ENCODE results near the gene ZFP92.

The ZFP92 gene

DNA sequence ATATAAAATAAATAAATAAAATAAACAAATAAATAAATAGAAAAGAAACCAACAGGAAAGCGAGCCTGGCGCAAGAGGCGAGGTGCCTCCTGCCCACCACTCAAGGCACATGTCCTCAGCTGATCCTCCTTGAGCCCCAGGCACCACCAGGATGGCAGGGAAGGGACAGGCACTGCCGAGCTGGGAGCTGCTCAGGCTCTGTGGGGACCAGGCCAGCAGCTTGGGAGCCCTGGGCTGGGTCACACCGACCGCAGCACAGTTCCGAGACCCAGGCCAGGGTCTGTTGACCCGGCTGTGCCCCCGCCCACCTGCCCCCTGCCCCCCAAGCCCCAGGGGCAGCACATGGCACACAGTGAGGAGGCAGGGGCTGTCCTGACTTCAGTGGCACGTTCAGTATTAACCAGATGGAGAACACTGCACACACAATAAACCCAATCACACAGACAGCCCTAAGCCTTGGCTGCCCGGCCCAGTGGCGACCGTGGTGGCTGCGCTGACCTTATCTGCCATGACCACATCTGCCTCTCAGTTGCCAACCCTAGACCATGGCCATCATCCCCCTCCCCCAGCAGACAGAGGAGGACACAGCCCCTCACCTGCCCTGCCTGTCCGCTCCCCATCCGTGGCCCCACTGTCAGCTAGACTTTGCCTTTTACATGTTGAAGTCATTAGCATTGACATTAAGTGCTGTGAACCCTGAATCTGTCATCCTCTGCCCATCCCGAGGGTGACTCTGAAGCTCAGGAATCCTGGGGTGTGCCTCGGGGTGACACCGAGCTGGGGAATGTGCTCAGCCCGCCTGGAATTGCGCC is 37.5 kb downstream of the ZFP92 start:
- no peak for TF ChIP-seq SIN3A (IDR thresholded peaks at IDR 0.05; ENCODE audit: borderline replicate concordance, insufficient read depth, low read length)
- no peak for TF ChIP-seq TAF1 (IDR thresholded peaks at IDR 0.05; ENCODE audit: borderline replicate concordance, insufficient read depth, low read length)
- no peak for TF ChIP-seq FOXP2 (optimal IDR thresholded peaks at IDR 0.05; ENCODE audit: borderline replicate concordance, extremely low read depth, extremely low read length, insufficient read depth)
- TF ChIP-seq, protein P1, sequence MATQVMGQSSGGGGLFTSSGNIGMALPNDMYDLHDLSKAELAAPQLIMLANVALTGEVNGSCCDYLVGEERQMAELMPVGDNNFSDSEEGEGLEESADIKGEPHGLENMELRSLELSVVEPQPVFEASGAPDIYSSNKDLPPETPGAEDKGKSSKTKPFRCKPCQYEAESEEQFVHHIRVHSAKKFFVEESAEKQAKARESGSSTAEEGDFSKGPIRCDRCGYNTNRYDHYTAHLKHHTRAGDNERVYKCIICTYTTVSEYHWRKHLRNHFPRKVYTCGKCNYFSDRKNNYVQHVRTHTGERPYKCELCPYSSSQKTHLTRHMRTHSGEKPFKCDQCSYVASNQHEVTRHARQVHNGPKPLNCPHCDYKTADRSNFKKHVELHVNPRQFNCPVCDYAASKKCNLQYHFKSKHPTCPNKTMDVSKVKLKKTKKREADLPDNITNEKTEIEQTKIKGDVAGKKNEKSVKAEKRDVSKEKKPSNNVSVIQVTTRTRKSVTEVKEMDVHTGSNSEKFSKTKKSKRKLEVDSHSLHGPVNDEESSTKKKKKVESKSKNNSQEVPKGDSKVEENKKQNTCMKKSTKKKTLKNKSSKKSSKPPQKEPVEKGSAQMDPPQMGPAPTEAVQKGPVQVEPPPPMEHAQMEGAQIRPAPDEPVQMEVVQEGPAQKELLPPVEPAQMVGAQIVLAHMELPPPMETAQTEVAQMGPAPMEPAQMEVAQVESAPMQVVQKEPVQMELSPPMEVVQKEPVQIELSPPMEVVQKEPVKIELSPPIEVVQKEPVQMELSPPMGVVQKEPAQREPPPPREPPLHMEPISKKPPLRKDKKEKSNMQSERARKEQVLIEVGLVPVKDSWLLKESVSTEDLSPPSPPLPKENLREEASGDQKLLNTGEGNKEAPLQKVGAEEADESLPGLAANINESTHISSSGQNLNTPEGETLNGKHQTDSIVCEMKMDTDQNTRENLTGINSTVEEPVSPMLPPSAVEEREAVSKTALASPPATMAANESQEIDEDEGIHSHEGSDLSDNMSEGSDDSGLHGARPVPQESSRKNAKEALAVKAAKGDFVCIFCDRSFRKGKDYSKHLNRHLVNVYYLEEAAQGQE (IDR thresholded peaks at IDR 0.05; ENCODE audit: insufficient read depth in 1 of 2, low read depth in 2 of 2, low read length in 2 of 2), result no peak
- no peak for TF ChIP-seq POLR2AphosphoS5 (IDR thresholded peaks at IDR 0.05; ENCODE audit: low read depth, low read length)

DNA sequence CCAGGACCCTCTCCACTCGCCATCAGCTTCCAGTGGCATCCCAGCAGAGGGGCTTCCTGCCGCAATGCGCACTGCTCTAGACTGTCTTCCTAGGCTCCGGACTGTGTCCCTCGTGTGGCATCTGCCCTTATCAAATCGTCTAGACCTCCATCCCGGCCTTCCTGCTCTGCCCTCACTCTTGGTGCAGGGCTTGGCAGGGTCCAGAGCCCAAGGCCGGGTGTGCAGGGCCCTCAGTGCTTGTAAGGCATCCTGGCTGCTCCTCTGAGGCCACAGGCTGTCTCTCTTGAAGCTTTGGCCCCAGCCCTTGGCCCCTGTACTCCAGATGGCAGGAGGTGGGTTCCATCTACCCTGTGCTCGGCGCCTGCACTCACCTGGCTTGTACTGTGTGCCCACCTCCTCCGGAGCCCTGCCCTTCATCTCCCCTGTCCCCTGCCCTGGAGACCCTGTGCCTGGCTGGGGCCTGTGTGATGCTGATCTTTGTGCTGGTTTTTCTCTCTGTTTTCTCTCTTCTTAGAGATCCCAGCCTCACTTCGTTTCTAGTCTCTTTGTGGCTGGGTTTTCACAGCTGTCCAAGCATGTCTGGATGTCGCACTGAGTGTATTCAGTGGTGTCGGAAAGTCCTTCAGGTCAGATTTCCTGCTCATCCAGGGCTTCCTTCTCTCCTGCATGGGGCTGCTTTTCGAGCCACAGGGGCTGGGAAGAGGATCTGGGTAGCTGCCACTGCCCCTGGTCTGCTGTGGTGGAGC is 38.3 kb downstream of the ZFP92 start:
- TF ChIP-seq POLR2AphosphoS5 (IDR thresholded peaks at IDR 0.05; ENCODE audit: low read depth, low read length), result no peak
- TF ChIP-seq FOXP2 (optimal IDR thresholded peaks at IDR 0.05; ENCODE audit: borderline replicate concordance, extremely low read depth, extremely low read length, insufficient read depth), result no peak
- TF ChIP-seq TAF1 (IDR thresholded peaks at IDR 0.05; ENCODE audit: borderline replicate concordance, insufficient read depth, low read length), result no peak
- no peak for TF ChIP-seq SIN3A (IDR thresholded peaks at IDR 0.05; ENCODE audit: borderline replicate concordance, insufficient read depth, low read length)
- TF ChIP-seq, protein P1 (IDR thresholded peaks at IDR 0.05; ENCODE audit: insufficient read depth in 1 of 2, low read depth in 2 of 2, low read length in 2 of 2), result no peak

DNA sequence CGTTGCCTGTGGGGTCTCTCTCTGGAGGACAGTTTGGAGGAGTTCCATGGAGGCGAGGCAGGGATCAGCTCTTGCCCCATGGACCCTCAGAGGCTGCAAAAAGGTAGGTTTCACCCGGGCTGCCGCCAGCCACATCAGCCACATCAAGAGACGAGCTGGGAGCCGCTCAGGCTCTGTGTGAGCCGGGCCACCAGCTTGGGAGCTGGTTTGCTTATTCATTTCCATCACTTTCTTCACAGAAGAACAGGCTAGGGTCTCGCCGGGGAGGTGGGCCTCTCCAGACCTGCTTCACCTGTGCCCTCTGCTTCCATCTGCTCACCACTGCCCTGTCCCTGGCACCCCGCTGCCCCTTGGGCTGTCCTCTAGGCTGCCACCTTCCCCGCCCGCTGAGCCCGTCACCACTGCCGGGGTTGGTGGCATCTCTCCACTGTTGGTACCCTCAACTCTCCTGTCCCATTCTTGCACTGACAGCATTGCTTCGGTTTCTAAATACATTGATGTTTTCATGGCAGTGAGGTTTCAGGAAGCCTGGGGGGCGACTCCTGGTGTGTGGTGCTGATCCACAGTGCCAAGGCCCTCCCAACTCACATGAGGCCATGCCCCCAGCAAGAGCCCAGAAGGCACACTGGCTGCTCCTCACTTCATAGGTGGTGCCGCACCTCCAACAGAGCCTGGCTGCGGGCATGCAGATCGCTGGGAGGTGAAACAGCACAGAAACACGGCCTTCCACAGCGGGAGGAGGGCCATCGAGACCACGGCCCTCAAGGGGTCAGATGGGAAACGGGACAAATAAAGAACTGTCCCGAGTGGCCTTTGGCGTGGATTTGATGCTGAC is 39.1 kb downstream of the ZFP92 start:
- TF ChIP-seq FOXP2 (optimal IDR thresholded peaks at IDR 0.05; ENCODE audit: borderline replicate concordance, extremely low read depth, extremely low read length, insufficient read depth) (no peak), TAF1 (IDR thresholded peaks at IDR 0.05; ENCODE audit: borderline replicate concordance, insufficient read depth, low read length) (no peak), POLR2AphosphoS5 (IDR thresholded peaks at IDR 0.05; ENCODE audit: low read depth, low read length) (no peak), SIN3A (IDR thresholded peaks at IDR 0.05; ENCODE audit: borderline replicate concordance, insufficient read depth, low read length) (no peak)
- TF ChIP-seq, protein P1 (IDR thresholded peaks at IDR 0.05; ENCODE audit: insufficient read depth in 1 of 2, low read depth in 2 of 2, low read length in 2 of 2), result no peak

DNA sequence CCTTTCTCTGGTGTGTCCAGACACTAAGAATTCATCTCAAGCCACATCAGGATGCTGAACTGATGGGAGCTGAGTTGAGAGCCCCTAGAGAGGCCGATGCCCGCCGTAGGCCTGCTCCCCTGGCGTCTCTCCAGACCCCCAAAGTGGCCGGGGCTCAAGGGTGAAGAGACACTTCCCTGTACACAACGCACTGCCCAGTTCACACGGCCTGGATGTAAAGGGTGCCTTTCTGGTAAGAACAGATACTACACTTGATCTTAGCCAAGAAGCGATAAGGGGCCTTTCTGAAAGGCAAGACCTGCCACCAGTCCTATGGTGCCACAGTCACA is 39.6 kb downstream of the ZFP92 start:
- TF ChIP-seq, protein P1 (IDR thresholded peaks at IDR 0.05; ENCODE audit: insufficient read depth in 1 of 2, low read depth in 2 of 2, low read length in 2 of 2), result no peak
- no peak for TF ChIP-seq POLR2AphosphoS5 (IDR thresholded peaks at IDR 0.05; ENCODE audit: low read depth, low read length)

Measured in PFSK-1 (cell line).